GM21529 (cell line): ENCODE data around the gene PDHX.

ENCODE experiments used
- ATAC-seq: cut with Tn5 transposase; IDR thresholded peaks from one replicate; pipeline ENCODE4 v1.9.1; 2021; ENCODE audit not compliant: unreplicated experiment

The PDHX gene

GRCh38 chr11:34988294-34989255 lies 72.2 kb downstream of the PDHX start:
- ATAC-seq: peak; percentile 81

DNA sequence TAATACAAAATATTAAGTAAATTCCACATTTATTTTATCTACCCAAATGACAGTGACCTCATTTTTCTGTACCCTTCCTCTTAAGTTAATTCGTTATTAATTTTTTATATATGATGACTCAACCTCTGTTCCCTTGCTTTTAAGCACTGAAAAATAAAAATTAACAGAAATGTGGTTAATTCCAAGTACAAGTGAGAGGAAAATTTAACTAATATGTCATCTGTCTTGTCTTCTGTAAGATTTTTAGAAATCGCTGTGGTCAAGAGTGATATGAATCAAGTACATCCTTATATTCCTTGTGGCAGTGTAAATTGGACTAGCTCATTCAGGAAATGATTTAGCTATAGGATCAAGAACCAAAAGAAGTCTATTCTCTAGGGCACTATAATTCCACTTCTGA lies 74.5 kb downstream of the PDHX start:
- no peak for ATAC-seq

DNA sequence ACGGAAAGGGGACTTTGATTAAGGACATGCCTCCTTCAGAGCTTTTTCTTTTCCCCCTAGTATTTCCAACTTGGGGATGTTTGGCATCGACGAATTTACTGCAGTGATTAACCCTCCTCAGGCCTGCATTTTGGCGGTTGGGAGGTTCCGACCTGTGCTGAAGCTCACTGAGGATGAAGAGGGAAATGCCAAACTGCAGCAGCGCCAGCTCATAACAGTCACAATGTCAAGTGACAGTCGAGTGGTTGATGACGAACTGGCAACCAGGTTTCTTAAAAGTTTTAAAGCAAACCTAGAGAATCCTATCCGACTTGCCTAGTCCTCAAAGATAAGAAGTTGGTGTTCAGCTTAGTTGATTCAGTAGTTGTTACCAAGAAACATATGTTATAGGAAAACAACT lies 78.4 kb downstream of the PDHX start:
- no peak for ATAC-seq

GRCh38 chr11:34996958-34997357 lies 80.5 kb downstream of the PDHX start:
- ATAC-seq: no peak

DNA sequence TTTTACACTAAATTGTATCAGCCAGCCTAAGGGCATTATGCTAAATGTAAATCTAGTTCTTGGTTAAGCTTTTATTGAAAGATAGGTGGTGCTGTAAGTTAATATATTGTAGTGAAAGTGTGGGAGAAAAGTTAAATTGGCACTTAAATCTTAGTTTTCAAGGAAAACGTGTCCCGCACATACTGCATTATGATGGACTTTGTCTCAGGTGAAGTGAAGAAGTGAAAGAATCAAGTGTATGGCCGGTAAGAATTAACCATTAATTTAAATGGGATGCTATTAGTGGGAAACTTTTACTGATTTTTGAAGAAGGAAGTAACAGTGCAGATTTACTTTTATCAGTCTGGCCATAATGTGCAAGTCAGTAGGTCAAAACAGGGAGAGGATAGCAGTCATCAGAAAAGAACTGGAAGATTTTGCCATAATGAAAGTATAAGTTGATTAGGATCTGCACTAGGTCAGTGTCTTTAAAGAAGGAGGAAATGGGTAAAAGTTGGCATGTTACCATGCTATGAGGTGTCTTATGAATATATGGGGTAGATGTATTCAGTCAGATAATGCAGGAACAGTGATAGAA lies 81.6 kb downstream of the PDHX start:
- no peak for ATAC-seq

DNA sequence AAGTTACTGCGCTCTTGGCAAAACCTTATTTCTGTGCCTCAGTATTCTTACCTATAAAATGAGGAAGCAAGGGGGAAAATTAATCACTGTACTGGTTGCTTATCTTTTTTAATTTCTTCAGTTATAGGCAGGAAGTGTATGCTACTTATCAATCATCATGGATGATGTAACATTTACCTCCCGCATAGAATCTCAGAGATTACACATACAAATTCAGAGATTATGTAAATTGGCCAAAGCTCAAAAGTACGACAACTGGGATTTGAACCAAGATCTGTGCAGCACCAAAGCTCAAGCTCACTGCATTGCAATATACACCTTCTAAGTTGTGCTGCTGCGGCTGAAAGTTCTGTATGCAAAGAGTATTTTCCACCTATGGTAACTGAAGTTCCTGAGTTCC lies 83.0 kb downstream of the PDHX start:
- ATAC-seq: no peak

- ATAC-seq: no peak
Measured at GRCh38 chr11:35003186-35003585, 86.8 kb downstream of the PDHX start.

GRCh38 chr11:35003658-35004057 lies 87.2 kb downstream of the PDHX start:
- no peak for ATAC-seq

- ATAC-seq: no peak
Measured at GRCh38 chr11:35005141-35005780, 88.8 kb downstream of the PDHX start.

DNA sequence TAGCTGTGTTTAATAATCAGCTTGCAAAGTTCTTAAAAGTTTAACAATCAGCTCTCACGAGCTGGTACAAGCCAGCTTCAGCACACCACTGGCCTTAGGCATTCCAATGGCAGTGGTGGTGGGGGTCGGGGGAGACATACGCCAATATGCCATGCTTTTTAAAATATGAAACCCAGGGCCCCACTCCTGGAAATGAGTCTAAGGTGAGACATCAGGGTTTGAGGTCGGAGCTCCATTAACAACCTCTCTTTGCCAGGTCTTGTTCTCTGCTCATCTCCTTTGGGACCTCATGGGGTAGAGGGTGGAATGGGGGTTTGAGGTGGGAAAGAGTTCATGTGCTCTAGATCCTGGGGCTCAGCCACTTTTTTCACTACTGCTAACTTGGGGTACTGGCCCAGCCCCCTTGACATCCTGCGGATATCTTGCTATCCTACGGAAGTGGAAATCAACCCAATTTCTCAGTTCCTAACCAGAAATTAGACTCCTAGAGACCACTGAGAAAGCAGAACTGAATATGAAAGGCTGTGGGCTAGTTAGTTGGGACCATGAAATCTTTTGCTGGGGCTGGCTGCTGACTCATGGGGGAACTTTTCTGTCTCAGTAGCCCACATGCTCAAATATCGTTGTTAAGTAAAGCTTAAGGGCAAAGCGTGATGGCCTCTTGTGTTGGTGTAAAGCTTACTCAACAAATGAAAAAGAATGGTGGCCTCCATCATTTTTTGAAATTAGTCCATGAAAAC lies 90.1 kb downstream of the PDHX start:
- ATAC-seq: peak; percentile 95

GRCh38 chr11:35007277-35007676 lies 90.9 kb downstream of the PDHX start:
- ATAC-seq: peak; percentile 55

GRCh38 chr11:35009191-35009943 lies 92.9 kb downstream of the PDHX start:
- ATAC-seq: no peak

- ATAC-seq: no peak
Measured at GRCh38 chr11:35009944-35010342, 93.5 kb downstream of the PDHX start.

DNA sequence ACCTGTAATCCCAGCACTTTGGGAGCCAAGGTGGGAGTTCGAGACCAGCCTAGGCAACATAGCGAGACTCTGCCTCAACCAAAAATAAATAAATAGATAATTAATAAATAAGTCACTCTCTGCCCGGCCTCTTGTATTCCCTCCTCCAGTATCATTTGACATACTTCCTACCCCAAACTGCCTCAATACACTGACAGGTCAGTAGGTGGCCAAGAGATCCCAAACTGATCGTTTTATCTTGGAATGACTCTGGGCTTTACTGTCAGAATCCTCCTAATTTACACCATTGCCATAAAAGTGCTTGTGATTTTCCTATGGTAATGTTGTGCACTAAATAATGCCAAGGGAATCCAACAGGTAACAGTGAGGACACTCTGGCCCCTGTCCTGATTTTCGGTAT lies 94.2 kb downstream of the PDHX start:
- no peak for ATAC-seq

DNA sequence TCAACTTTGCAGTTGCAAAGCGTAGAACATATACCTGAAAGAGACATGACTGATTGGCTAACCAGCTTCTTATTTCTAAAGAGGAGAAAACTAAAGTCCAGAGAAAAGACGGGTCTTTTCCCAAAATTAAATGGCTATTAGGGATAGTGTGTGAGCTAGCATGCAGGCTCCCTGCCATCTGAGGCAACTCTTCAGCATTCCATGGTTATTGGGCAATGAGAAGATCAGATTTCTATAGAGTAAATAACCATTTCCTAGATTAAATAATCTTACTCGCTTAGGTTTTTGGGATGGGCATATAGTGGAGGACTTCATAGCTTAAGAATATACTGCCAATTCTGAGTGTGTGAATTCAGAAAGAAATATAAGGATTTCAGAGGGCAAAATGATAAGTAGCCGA lies 95.0 kb downstream of the PDHX start:
- ATAC-seq: no peak

DNA sequence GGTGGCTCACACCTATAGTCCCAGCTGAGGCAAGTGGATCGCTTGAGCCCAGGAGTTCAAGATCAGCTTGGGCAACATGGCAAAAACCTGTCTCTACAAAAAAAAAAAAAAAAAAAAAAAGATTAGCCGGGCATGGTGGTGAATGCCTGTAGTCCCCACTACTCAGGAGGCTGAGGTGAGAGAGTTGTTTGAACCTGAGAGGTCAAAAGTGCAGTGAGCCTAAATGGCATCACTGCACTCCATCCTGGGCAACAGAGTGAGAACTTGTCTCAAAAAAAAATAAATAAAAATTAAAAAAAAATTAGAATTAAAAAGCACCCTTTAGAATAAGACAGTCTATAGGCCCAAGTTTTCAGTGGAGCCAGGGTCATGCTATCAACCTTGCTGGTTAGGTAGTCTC lies 95.5 kb downstream of the PDHX start:
- no peak for ATAC-seq

DNA sequence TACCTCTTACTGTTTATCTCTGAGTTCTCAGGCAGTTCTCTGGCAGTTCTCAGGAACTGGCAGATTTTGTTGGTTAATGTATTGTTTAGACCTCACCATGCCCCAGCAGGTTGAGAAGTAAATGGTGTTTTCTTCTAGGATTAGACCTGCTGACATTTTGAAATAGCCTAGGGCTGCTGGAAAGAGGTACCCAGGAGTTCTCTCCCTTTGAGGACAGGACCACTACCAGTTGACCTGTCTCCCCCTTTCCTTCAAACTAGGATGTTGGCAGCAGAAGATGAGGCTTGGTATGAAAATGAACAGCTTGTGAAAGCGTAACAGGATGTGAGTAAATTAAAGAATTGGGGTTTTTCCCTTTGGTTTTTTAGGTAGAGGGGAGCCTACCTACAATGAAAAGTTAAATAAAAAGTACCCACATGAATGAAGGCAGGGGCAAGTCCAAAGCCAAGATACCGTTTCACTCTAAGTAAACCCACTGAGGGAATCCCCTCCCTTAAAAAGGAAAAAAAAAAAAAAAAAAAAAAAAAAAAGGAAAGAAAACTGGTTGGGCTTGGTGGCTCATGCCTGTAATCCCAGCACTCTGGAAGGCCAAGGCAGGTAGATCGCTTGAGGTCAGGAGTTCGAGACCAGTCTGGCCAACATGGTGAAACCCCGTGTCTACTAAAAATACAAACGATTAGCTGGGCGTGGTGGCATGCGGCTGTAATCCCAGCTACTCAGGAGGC lies 96.2 kb downstream of the PDHX start:
- ATAC-seq: peak; percentile 71

GRCh38 chr11:35013514-35014233 lies 97.3 kb downstream of the PDHX start:
- ATAC-seq: peak; percentile 47

- ATAC-seq: no peak
Measured at GRCh38 chr11:35014346-35014745, 97.9 kb downstream of the PDHX start.
